ENCODE measurements around the gene SEMA4D.

SEMA4D gene

DNA sequence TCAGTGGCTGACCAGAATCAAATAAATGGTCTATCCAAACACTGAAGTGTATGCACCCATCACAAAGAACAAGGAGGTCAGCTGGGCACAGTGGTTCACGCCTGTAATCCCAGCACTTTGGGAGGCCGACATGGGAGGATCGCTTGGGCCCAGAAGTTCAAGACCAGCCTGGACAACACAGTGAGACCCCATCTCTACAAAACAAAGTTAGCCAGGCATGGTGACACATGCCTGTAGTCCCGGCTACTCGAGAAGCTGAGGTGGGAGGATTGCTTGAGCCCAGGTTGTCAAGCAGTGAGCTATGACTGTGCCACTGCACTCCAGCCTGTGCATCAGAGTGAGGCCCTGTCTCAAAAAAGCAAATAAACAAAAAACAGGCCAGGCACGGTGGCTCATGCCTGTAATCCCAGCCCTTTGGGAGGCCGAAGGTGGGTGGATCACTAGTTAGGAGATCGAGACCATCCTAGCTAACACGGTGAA, 40.5 kb downstream of the SEMA4D start:
- Mint-ChIP-seq H3K27ac (peak overlapping the region; percentile 51), H3K4me3 (no peak overlapping the region), H3K36me3 (ENCODE audit: low read depth) (peaks cover 6% of the 10 kb centered on the region), H3K4me1 (peaks cover 56% of the 10 kb centered on the region), H3K27me3 (ENCODE audit: low read depth, poor library complexity) (peaks cover 3% of the 10 kb centered on the region), H3K9me3 (no peaks in the 10 kb centered on the region)
- TF ChIP-seq, protein P1, sequence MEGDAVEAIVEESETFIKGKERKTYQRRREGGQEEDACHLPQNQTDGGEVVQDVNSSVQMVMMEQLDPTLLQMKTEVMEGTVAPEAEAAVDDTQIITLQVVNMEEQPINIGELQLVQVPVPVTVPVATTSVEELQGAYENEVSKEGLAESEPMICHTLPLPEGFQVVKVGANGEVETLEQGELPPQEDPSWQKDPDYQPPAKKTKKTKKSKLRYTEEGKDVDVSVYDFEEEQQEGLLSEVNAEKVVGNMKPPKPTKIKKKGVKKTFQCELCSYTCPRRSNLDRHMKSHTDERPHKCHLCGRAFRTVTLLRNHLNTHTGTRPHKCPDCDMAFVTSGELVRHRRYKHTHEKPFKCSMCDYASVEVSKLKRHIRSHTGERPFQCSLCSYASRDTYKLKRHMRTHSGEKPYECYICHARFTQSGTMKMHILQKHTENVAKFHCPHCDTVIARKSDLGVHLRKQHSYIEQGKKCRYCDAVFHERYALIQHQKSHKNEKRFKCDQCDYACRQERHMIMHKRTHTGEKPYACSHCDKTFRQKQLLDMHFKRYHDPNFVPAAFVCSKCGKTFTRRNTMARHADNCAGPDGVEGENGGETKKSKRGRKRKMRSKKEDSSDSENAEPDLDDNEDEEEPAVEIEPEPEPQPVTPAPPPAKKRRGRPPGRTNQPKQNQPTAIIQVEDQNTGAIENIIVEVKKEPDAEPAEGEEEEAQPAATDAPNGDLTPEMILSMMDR (IDR thresholded peaks at IDR 0.05) = no peak
- DNase-seq = no peak

DNA sequence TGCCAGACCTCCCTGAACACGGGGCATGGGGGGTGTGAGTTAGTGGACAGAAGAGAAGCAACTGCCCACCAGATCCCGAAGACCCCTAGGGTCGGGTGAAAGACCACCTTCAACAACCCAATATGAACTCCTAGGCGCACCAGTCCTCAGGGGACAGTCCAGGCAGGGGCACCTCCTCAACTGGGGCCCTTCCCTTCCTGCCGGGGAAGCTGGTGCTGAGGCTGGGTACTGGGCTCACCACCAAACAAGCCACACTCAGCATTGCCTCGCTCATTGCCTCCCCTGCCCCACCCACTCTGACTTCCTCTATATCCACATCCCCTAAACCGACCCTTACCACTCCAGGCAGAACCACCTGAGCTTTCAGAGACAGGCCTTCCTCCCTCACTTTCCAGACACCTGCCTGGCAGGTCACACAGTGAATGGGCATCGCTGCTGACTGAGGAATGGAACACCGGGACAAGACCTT, 42.5 kb downstream of the SEMA4D start:
- Mint-ChIP-seq H3K4me1 (peaks cover 39% of the 10 kb centered on the region), H3K36me3 (ENCODE audit: low read depth) (peaks cover 14% of the 10 kb centered on the region), H3K4me3 (no peak overlapping the region), H3K27me3 (ENCODE audit: low read depth, poor library complexity) (peaks cover 3% of the 10 kb centered on the region), H3K9me3 (no peaks in the 10 kb centered on the region), H3K27ac (peak overlapping the region; percentile 8)
- DNase-seq = no peak
- TF ChIP-seq, protein P1 (IDR thresholded peaks at IDR 0.05) = no peak

DNA sequence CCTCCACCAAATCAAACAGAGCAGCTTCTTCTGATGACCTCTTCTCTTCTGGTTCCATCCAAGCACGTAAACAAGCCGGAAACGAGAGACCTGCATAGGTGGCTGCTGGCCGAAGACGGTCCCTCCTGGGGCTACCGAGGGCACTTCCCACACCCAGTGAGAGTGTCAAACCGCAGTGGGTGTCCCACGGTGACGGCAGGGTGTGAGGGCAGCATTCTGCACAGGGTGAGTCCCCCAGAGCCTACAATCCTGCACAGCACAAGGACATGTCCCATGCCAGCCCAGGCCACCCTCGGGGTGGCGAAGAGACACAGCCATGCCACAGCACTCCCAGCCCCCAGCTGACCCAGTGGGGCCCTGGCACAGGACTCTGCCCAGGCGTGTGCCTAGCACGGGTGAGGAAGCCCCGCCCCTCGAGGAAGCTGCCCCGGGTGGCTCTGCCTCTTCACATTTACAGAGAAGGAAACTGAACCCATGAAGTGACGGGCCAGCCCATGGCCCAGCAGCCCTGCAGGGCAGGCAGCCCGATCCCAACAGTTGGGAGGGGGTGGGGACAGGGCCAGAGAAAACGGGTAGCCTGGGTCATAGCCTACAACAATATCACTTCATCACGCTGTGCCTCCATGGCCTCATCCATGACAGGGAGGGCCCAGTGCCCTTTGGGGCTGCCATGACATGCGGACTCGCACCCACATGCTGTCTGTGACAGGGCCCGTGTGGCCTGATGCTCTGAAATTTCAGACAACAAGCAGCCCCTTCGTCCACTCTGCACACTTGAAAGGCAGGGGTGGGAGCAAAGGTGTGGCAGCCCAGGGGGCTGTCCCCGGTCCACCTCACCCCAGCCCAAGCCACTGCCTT, 43.2 kb downstream of the SEMA4D start:
- H3K27ac Mint-ChIP-seq = no peak overlapping the region
- H3K9me3 Mint-ChIP-seq = no peaks in the 10 kb centered on the region
- H3K4me3 Mint-ChIP-seq = no peak overlapping the region
- peaks cover 3% of the 10 kb centered on the region for H3K27me3 Mint-ChIP-seq (ENCODE audit: low read depth, poor library complexity)
- TF ChIP-seq, protein P1 (IDR thresholded peaks at IDR 0.05) = no peak
- H3K4me1 Mint-ChIP-seq = peaks cover 33% of the 10 kb centered on the region
- peaks cover 17% of the 10 kb centered on the region for H3K36me3 Mint-ChIP-seq (ENCODE audit: low read depth)
- DNase-seq = no peak

DNA sequence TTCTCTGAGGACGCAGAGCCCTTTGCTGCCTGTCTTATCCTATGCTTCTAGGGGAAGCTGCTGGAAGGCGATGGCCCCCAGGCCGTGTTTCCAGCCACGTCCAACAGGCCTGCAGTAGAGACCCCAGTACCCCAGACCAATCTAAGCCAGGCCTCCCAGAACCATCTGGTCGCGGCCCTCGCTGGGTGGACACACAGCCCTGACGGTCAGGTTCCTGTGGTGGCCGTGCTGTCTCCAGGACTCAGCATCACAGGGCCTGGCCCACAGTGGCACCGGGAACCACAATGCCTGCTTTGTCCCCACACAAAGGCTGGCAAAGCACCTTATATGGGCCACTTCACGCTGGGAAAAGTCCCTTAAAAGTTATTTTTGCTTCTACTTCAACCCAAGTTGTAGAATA, 44.5 kb downstream of the SEMA4D start:
- H3K27me3 Mint-ChIP-seq (ENCODE audit: low read depth, poor library complexity) = peaks cover 2% of the 10 kb centered on the region
- H3K36me3 Mint-ChIP-seq (ENCODE audit: low read depth) = peaks cover 24% of the 10 kb centered on the region
- no peak overlapping the region for H3K4me3 Mint-ChIP-seq
- TF ChIP-seq, protein P1 (IDR thresholded peaks at IDR 0.05) = no peak
- H3K9me3 Mint-ChIP-seq = no peaks in the 10 kb centered on the region
- no peak for DNase-seq
- peaks cover 30% of the 10 kb centered on the region for H3K4me1 Mint-ChIP-seq
- no peak overlapping the region for H3K27ac Mint-ChIP-seq

DNA sequence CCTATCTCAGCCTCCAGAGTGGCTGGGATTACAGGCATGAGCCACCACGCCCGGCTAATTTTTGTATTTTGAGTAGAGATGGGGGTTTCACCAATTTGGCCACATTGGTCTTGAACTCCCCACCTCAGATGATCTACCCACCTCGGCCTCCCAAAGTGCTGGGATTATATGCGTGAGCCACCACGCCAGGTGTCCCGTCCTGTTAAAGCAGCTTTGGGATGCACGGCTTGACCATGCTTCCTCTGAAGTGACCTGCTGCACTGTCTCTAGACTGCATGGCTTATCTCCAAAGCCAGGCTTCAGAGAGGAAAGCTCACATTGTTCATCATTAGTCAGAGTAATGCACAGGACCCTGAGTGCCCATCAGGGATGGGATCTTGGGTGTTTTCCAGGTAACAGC, 45.4 kb downstream of the SEMA4D start:
- Mint-ChIP-seq H3K4me3 (no peak overlapping the region), H3K9me3 (no peaks in the 10 kb centered on the region), H3K27me3 (ENCODE audit: low read depth, poor library complexity) (no peaks in the 10 kb centered on the region), H3K36me3 (ENCODE audit: low read depth) (peaks cover 24% of the 10 kb centered on the region), H3K4me1 (peaks cover 31% of the 10 kb centered on the region), H3K27ac (no peak overlapping the region)
- TF ChIP-seq, protein P1 (IDR thresholded peaks at IDR 0.05) = no peak
- no peak for DNase-seq

All from nephron progenitor cell (in vitro differentiated cells).